ENCODE measurements around the gene SMIM10.

DNA sequence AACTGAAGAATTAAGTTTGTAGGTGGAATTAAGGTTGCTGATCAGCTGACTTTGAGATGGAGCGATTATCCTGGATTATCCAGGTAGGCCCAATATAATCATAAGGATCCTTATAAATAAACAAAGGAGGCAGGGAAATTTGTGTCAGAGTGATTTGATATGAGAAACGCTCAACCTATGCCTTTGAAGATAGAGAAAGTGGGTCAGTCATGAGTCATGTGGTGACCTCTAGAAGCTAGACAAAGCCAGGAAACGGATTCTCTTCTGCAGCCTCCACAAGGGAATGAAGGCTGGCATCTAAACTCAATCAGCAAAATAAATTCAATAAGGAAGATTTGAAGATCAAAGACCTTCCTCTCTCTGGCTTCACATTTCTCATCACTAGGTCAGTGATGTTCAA, 41.5 kb upstream of the SMIM10 start:
- TF ChIP-seq, protein P1, sequence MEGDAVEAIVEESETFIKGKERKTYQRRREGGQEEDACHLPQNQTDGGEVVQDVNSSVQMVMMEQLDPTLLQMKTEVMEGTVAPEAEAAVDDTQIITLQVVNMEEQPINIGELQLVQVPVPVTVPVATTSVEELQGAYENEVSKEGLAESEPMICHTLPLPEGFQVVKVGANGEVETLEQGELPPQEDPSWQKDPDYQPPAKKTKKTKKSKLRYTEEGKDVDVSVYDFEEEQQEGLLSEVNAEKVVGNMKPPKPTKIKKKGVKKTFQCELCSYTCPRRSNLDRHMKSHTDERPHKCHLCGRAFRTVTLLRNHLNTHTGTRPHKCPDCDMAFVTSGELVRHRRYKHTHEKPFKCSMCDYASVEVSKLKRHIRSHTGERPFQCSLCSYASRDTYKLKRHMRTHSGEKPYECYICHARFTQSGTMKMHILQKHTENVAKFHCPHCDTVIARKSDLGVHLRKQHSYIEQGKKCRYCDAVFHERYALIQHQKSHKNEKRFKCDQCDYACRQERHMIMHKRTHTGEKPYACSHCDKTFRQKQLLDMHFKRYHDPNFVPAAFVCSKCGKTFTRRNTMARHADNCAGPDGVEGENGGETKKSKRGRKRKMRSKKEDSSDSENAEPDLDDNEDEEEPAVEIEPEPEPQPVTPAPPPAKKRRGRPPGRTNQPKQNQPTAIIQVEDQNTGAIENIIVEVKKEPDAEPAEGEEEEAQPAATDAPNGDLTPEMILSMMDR (optimal IDR thresholded peaks at IDR 0.05 in 1 of 3, IDR thresholded peaks at IDR 0.05 in 1 of 3, conservative IDR thresholded peaks at IDR 0.05 in 1 of 3; ENCODE audit: extremely low read depth in 1 of 3, insufficient read depth in 2 of 3, low read length in 3 of 3), result no peak
- no peak for TF ChIP-seq EZH2 (IDR thresholded peaks at IDR 0.05; ENCODE audit: low read length)
